Fibroblast of lung (primary cell): ENCODE measurements around the gene IFRD1. TPM values are rescaled to one million over a fixed set of nuclear protein-coding genes. Genes with fewer than 3 reads are reported as not detected.
A peak's percentile ranks its signal among the peaks of the same experiment; 100 is the strongest.

Experiments
- DNase-seq, 2 donors: peaks; one replicate each; pipeline versions ENCODE4 v3.0.0 to v3.0.0-alpha.2; 2010; ENCODE audit warnings: low read depth in 2 of 2
- H2AFZ ChIP-seq: 2 replicates; pipeline ENCODE4 v1.5.1; 2012; ENCODE audit warnings: low read length, control low read depth, inconsistent platforms
- H3K27ac ChIP-seq: 2 replicates; pipeline ENCODE4 v1.5.1; 2011; ENCODE audit warnings: low read length, control low read depth; ENCODE audit not compliant: insufficient read depth
- H3K27me3 ChIP-seq: 2 replicates; pipeline ENCODE4 v1.5.1; 2011; ENCODE audit warnings: mild to moderate bottlenecking, low read length; ENCODE audit not compliant: control insufficient read depth, insufficient read depth
- H3K36me3 ChIP-seq: 2 replicates; pipeline ENCODE4 v1.5.1; 2011; ENCODE audit warnings: low read length; ENCODE audit not compliant: control insufficient read depth, insufficient read depth
- H3K4me1 ChIP-seq: 2 replicates; pipeline ENCODE4 v1.5.1; 2011; ENCODE audit warnings: low read length; ENCODE audit not compliant: control insufficient read depth, insufficient read depth; ENCODE audit errors: extremely low read depth
- H3K4me2 ChIP-seq: 2 replicates; pipeline ENCODE4 v1.5.1; 2011; ENCODE audit warnings: low read length, control low read depth; ENCODE audit not compliant: insufficient read depth; ENCODE audit errors: extremely low read depth
- H3K4me3 ChIP-seq, 4 experiments: fragments of 200-600 bp in 1 of 4; sonication (generic) in 1 of 4; replicated peaks in 1 of 4; 2 replicates each; pipeline ENCODE4 v1.5.1; 2011 to 2016; ENCODE audit warnings: low read length in 4 of 4, low read depth in 3 of 4, mild to moderate bottlenecking in 3 of 4, control low read depth in 2 of 4, inconsistent platforms in 1 of 4, mixed read lengths in 1 of 4; ENCODE audit not compliant: insufficient read depth in 1 of 4; ENCODE audit errors: control extremely low read depth in 1 of 4
- H3K79me2 ChIP-seq: 2 replicates; pipeline ENCODE4 v1.5.1; 2012; ENCODE audit warnings: mild to moderate bottlenecking, low read length, inconsistent platforms; ENCODE audit not compliant: control insufficient read depth, insufficient read depth
- H3K9ac ChIP-seq: 2 replicates; pipeline ENCODE4 v1.5.1; 2011; ENCODE audit warnings: mild to moderate bottlenecking, low read length, control low read depth; ENCODE audit not compliant: insufficient read depth
- H3K9me3 ChIP-seq: 2 replicates; pipeline ENCODE4 v1.5.1; 2012; ENCODE audit warnings: low read depth, low read length; ENCODE audit not compliant: control insufficient read depth, insufficient read depth
- H4K20me1 ChIP-seq: 2 replicates; pipeline ENCODE4 v1.5.1; 2011; ENCODE audit warnings: low read length; ENCODE audit not compliant: control insufficient read depth, insufficient read depth; ENCODE audit errors: extremely low read depth
- CTCF ChIP-seq, 2 donors: IDR thresholded peaks in 1 of 2; conservative IDR thresholded peaks in 1 of 2; 1 replicate in 1 of 2; 2 replicates in 1 of 2; pipeline ENCODE4 v1.5.1; 2011 to 2012; ENCODE audit warnings: low read length in 2 of 2, control low read depth in 1 of 2, inconsistent platforms in 1 of 2, low read depth in 1 of 2, mild to moderate bottlenecking in 1 of 2
- EZH2 ChIP-seq: IDR thresholded peaks from 2 replicates; pipeline ENCODE4 v1.5.1; 2012; ENCODE audit warnings: low read length, control low read depth, mild to moderate bottlenecking; ENCODE audit errors: missing control alignments
- polyA plus RNA-seq, 2 donors: library from polyadenylated mRNA; depleted of rRNA in 1 of 2; stranded (reverse) in 1 of 2; unstranded in 1 of 2; fragments of >200 nt; gene quantifications; 2 replicates each; pipeline ENCODE4 v1.2.1, GENCODE V29; 2011 to 2012; ENCODE audit warnings: missing spikeins in 1 of 2
- total RNA-seq: library from RNA; depleted of rRNA; stranded (reverse); fragments of >200 nt; gene quantifications from 2 replicates; pipeline ENCODE4 v1.2.1, GENCODE V29; 2014

Gene IFRD1
- total and polyA plus RNA-seq, 2 donors (not counting 1 experiment from before 2014, with no cell fraction given), result 42.6 to 127 TPM

GRCh38 chr7:112407261-112407660, 43.0 kb upstream of the IFRD1 start:
- Histone ChIP-seq H4K20me1 (no peaks in the 10 kb centered on the region), H3K4me2 (no peak overlapping the region), H3K9ac (no peak overlapping the region), H2AFZ (no peak overlapping the region), H3K79me2 (no peaks in the 10 kb centered on the region), H3K36me3 (no peaks in the 10 kb centered on the region), H3K27me3 (no peaks in the 10 kb centered on the region), H3K4me3 (no peak overlapping the region), H3K27ac (no peak overlapping the region), H3K4me1 (no peaks in the 10 kb centered on the region), H3K9me3 (no peaks in the 10 kb centered on the region)
- TF ChIP-seq EZH2 (no peak), CTCF (conservative IDR thresholded peaks at IDR 0.05 in 1 of 2, IDR thresholded peaks at IDR 0.05 in 1 of 2; ENCODE audit: low read depth in 1 of 2, low read length in 2 of 2) (no peak)
- DNase-seq, result no peak

GRCh38 chr7:112410092-112410491, 40.2 kb upstream of the IFRD1 start:
- TF ChIP-seq CTCF (conservative IDR thresholded peaks at IDR 0.05 in 1 of 2, IDR thresholded peaks at IDR 0.05 in 1 of 2; ENCODE audit: low read depth in 1 of 2, low read length in 2 of 2), result no peak
- no peaks in the 10 kb centered on the region for H3K4me1 ChIP-seq
- H2AFZ ChIP-seq, result no peak overlapping the region
- no peaks in the 10 kb centered on the region for H3K79me2 ChIP-seq
- no peak overlapping the region for H3K9ac ChIP-seq
- no peak overlapping the region for H3K4me3 ChIP-seq
- no peaks in the 10 kb centered on the region for H3K27me3 ChIP-seq
- H3K4me2 ChIP-seq, result no peak overlapping the region
- H3K9me3 ChIP-seq, result no peaks in the 10 kb centered on the region
- no peaks in the 10 kb centered on the region for H4K20me1 ChIP-seq
- H3K27ac ChIP-seq, result no peak overlapping the region
- peak in 1 of 2 donors; percentile 69 for DNase-seq
- no peaks in the 10 kb centered on the region for H3K36me3 ChIP-seq

GRCh38 chr7:112411186-112411795, 39.0 kb upstream of the IFRD1 start:
- no peaks in the 10 kb centered on the region for H3K4me1 ChIP-seq
- no peaks in the 10 kb centered on the region for H3K36me3 ChIP-seq
- no peak overlapping the region for H3K9ac ChIP-seq
- no peaks in the 10 kb centered on the region for H4K20me1 ChIP-seq
- no peaks in the 10 kb centered on the region for H3K9me3 ChIP-seq
- H3K27me3 ChIP-seq, result no peaks in the 10 kb centered on the region
- H3K27ac ChIP-seq, result no peak overlapping the region
- H3K4me3 ChIP-seq, result no peak overlapping the region
- no peak overlapping the region for H3K4me2 ChIP-seq
- no peaks in the 10 kb centered on the region for H3K79me2 ChIP-seq
- H2AFZ ChIP-seq, result no peak overlapping the region
- no peak for TF ChIP-seq EZH2
- TF ChIP-seq CTCF (conservative IDR thresholded peaks at IDR 0.05 in 1 of 2, IDR thresholded peaks at IDR 0.05 in 1 of 2; ENCODE audit: low read depth in 1 of 2, low read length in 2 of 2), result peak; percentile 76 to 83
- peak; percentile 31 to 77 for DNase-seq
